ENCODE results near the gene IRX3. TPM values are rescaled to one million over a fixed set of nuclear protein-coding genes. Genes with fewer than 3 reads are reported as not detected.

Gene IRX3
- total RNA-seq, 2 donors from 2014 or later = not detected

DNA sequence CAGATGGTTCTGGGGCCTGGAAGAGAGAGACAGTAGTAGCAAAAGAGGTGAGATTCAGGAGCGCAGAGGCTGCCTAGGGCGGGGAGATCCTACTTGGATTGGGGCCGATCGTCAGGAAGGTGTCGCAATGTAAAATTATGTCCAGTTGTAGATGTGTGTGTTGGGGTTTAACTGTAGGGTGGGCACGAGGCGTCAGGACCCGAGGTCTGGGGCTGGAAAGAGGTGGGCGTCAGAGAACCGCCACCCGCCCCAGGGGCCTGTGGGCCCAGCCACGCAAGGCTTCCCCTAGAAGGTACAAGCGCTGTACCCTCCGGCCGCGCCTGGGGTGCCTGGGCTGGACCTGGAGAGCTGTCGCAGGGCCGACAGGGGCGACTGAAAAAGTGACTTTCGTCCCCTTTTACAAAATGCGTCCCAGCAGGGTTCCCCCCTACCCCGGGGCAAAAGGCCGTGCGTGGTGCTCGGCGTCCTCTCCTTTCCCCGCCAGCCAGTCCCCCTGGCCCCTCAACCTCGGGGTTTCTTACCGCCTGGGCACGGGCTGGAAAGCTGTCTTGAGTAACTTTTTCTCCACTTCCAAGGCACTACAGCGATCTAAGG, 2.8 kb downstream of the IRX3 start:
- H3K36me3 Mint-ChIP-seq = peaks cover 4 to 5% of the 10 kb centered on the region in 2 donors
- no peak for ATAC-seq
- H3K9me3 Mint-ChIP-seq = no peaks in the 10 kb centered on the region
- no peak for DNase-seq (ENCODE audit: low spot score in 2 of 2)
- H3K27ac Mint-ChIP-seq = peak overlapping the region in 1 of 2 donors; percentile 81

GRCh38 chr16:54282928-54283724, 3.5 kb downstream of the IRX3 start:
- H3K27ac Mint-ChIP-seq = peak overlapping the region in 1 of 2 donors; percentile 81
- H3K9me3 Mint-ChIP-seq = no peaks in the 10 kb centered on the region

GRCh38 chr16:54282202-54282927, 4.2 kb downstream of the IRX3 start:
- ATAC-seq (peak; percentile 34 to 55), DNase-seq (ENCODE audit: low spot score in 2 of 2) (peak in 1 of 2 donors; percentile 64)
- H3K9me3 Mint-ChIP-seq = no peaks in the 10 kb centered on the region
- H3K27ac Mint-ChIP-seq = peak overlapping the region in 1 of 2 donors; percentile 72
- H3K36me3 Mint-ChIP-seq = peaks cover 0 to 4% of the 10 kb centered on the region in 2 donors

More at GRCh38 chr16:54282928-54283724, 3.5 kb downstream of the IRX3 start:
- H3K36me3 Mint-ChIP-seq = peaks cover under 1 to 4% of the 10 kb centered on the region in 2 donors
- DNase-seq (ENCODE audit: low spot score in 2 of 2) (no peak), ATAC-seq (no peak)

- Mint-ChIP-seq H3K27ac (peak overlapping the region in 1 of 2 donors; percentile 72), H3K9me3 (no peaks in the 10 kb centered on the region), H3K36me3 (peaks cover 0 to 4% of the 10 kb centered on the region in 2 donors)
- DNase-seq (ENCODE audit: low spot score in 2 of 2) (no peak), ATAC-seq (no peak)
Observed at GRCh38 chr16:54281535-54282201, 4.9 kb downstream of the IRX3 start.

DNA sequence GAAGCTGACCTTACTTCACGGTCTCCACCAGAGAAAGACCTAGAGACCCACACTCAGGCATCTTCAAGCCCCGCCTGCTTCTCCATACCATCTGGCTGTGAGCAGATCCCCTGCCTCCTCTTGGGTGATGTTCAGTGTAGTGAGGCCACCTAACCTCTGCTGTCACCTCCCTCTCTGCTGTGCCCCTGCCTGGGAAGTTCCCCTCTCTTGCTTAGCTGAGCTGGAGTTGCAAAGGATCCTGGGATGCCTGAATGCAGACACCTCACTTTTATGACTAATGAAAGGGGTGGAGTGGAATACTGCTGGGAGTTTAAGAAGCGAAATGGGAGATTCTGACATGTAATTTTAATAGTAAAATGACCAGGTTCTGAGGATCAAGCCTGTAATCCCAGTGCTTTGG, 5.8 kb downstream of the IRX3 start:
- DNase-seq (ENCODE audit: low spot score in 2 of 2) (no peak), ATAC-seq (no peak)
- Mint-ChIP-seq H3K9me3 (no peaks in the 10 kb centered on the region), H3K27ac (no peak overlapping the region), H3K36me3 (peaks cover 0 to 4% of the 10 kb centered on the region in 2 donors)

GRCh38 chr16:54277845-54278703, 8.5 kb downstream of the IRX3 start:
- Mint-ChIP-seq H3K27ac (no peak overlapping the region), H3K36me3 (no peaks in the 10 kb centered on the region), H3K9me3 (no peaks in the 10 kb centered on the region)
- ATAC-seq (no peak), DNase-seq (ENCODE audit: low spot score in 2 of 2) (no peak)

DNA sequence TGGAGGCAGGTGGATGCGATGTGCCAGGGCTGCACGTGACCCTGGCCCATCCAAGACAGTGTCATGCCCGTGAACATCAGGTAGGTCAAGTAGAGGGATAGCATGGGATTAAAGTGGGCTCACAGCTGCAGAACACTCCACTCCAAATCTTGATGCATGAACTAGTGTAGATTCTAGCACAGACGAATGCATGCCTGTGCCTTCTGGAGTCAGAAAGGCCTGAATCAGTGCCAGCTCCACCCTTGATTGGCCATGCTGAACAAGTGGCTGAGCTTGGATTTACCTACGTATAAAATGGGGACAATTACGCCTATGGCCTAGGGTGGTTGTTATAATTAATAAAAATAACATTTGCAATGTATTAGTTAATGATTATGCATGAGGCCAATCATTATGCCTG, 10.6 kb downstream of the IRX3 start:
- Mint-ChIP-seq H3K9me3 (no peaks in the 10 kb centered on the region), H3K27ac (no peak overlapping the region), H3K36me3 (no peaks in the 10 kb centered on the region)
- no peak for DNase-seq (ENCODE audit: low spot score in 2 of 2)
- ATAC-seq = no peak

- DNase-seq (ENCODE audit: low spot score in 2 of 2) (no peak), ATAC-seq (no peak)
- H3K9me3 Mint-ChIP-seq = no peaks in the 10 kb centered on the region
- H3K36me3 Mint-ChIP-seq = no peaks in the 10 kb centered on the region
- no peak overlapping the region for H3K27ac Mint-ChIP-seq
Observed at GRCh38 chr16:54273566-54273965, 13.0 kb downstream of the IRX3 start.

DNA sequence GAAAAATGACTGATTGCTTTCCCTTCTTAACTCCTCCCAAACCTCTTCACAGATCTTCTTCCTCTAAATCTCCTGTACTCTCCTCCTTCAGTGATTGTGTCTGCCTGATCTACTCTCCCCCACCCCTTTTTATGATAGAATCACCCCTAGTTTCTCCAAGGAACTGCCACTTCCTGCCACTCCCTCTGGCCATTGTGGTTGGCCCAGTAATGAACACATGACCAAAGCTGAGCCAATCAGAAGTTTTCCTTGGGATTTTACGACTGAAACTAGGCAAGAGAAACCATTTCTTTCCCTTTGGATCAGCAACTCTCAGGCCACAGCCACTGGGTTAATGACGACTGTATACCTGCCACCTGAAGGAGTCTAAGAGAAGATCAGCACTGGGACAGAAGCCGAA, 15.9 kb downstream of the IRX3 start:
- Mint-ChIP-seq H3K36me3 (no peaks in the 10 kb centered on the region), H3K9me3 (no peaks in the 10 kb centered on the region), H3K27ac (no peak overlapping the region)
- DNase-seq (ENCODE audit: low spot score in 2 of 2) (no peak), ATAC-seq (no peak)

DNA sequence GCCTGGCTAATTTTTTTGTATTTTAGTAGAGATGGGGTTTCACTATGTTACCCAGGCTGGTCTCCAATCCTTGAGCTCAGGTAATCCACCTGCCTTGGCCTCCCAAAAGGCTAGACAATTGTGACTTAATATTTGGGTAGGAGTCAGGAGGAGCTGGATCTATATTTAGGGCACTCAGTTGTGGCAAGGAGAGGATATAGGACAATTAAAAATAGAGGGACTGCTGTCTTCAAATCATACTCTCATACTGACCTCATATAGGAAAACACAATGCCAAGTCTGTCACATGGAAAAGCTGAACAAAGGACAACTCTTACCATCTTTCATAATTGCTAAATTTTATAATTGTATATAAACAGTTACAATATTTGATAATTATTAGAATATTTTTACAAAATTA, 17.1 kb downstream of the IRX3 start:
- H3K36me3 Mint-ChIP-seq = no peaks in the 10 kb centered on the region
- ATAC-seq (no peak), DNase-seq (ENCODE audit: low spot score in 2 of 2) (no peak)
- H3K9me3 Mint-ChIP-seq = no peaks in the 10 kb centered on the region
- H3K27ac Mint-ChIP-seq = no peak overlapping the region

DNA sequence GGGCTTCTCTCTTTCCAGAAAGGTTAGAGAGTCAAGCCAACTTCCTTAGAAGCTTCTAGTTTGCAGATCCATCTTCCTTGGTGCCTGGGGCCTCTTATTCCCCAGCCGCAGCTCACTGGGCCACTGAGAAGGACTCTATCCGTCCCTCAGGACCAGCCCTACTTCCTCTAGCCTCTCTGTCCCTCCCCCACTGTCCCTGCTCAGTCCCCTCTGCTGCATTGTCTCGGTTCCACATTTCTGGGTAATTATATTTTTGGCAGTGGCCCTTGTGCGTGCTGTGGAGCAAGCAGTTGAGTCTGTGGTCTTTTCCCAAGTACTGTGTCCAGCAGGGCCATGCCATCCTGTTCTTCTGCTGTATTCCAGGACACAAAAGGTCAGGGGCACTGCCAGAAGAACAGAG, 17.8 kb downstream of the IRX3 start:
- no peaks in the 10 kb centered on the region for H3K9me3 Mint-ChIP-seq
- DNase-seq (ENCODE audit: low spot score in 2 of 2) = no peak
- ATAC-seq = no peak
- peak overlapping the region in 1 of 2 donors; percentile 14 for H3K27ac Mint-ChIP-seq
- no peaks in the 10 kb centered on the region for H3K36me3 Mint-ChIP-seq

- H3K9me3 Mint-ChIP-seq = no peaks in the 10 kb centered on the region
- H3K27ac Mint-ChIP-seq = no peak overlapping the region
- no peak for ATAC-seq
- H3K36me3 Mint-ChIP-seq = no peaks in the 10 kb centered on the region
- no peak for DNase-seq (ENCODE audit: low spot score in 2 of 2)
Observed at GRCh38 chr16:54268340-54268739, 18.2 kb downstream of the IRX3 start.

DNA sequence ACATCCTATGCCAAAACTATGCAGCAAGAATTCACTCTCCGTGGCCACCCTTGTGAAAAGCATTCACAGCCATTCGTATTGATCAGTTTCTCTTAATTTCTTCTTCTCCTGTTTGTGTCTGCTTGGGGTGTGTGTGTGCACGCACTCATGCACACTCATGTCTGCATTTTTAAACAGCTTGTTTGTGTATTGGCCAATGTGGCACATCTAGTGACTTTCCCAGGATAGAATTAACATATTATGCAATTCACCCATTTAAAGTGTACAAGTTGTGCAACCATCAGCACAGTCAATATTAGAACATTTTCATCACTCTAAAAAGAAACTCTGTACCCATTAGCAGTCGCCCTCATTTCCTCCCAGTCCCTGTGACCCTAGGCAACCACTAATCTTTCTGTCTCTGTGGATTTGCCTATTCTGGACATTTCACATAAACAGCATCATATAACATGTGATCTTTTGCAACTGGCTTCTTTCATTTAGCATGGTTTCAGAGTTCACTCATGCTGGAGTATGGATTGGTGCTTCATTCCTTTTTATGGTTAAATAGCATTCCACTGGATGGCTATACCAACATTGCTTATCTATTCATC, 20.1 kb downstream of the IRX3 start:
- Mint-ChIP-seq H3K9me3 (no peaks in the 10 kb centered on the region), H3K36me3 (no peaks in the 10 kb centered on the region), H3K27ac (no peak overlapping the region)
- DNase-seq (ENCODE audit: low spot score in 2 of 2) = no peak
- ATAC-seq = no peak

DNA sequence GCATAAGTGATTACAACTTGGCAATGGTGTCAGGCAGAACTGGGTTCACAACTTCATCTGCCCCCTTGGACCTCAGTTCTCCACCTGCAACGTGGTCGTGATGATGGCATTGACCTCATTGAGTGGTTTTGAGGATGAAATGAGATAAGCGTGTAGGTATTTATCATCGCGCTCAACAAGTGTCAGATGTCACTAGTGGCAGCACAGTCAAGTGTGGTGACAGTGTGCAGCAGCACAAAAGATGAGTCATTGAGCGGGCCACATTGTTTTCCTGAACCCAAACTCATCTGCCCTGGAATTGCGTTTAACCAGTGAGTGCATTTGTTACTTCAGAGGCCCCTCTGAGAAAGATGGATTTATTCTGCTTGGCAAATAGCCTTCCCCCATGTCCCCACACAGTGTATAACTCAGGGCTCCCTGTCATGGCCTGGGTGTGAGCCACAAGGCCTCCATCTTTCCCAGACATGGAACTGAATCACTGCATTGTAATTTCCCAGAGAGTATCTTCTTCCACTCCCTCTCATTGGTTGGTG, 20.9 kb downstream of the IRX3 start:
- no peaks in the 10 kb centered on the region for H3K9me3 Mint-ChIP-seq
- ATAC-seq = no peak
- no peak for DNase-seq (ENCODE audit: low spot score in 2 of 2)
- H3K27ac Mint-ChIP-seq = no peak overlapping the region
- no peaks in the 10 kb centered on the region for H3K36me3 Mint-ChIP-seq

- ATAC-seq (no peak), DNase-seq (ENCODE audit: low spot score in 2 of 2) (no peak)
- no peak overlapping the region for H3K27ac Mint-ChIP-seq
- peaks cover 0 to 6% of the 10 kb centered on the region in 2 donors for H3K36me3 Mint-ChIP-seq
- no peaks in the 10 kb centered on the region for H3K9me3 Mint-ChIP-seq
Observed at GRCh38 chr16:54253118-54253517, 33.5 kb downstream of the IRX3 start.
